ENCODE measurements around the gene EHMT1.

DNA sequence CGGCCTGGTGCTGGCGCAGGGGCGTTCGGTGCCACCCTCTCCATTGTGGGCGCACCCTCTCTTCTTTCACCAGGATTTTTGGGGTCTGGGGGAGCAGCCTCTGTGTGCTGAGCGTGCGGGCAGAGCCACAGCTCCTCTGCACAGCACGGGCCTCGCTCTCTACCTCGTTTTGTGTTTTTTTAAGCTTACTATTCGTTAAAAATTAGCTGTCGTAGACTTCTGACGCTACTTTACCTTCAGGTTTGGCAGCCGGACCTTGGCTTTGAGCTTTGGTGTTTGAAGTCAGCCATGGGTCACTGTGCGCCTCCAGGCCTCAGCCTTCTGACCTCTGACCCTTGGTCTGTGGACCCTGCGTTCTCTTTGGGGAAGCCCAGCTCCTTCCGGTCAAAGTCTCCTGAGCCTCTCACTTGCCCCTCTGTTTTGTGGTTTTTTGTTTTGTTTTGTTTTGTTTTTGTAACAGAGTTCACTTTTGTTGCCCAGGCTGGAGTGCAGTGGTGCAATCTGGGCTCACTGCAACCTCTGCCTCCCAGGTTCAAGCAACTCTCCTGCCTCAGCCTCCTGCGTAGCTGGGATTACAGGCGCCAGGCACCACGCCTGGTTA is 170.6 kb downstream of the EHMT1 start:
- TF ChIP-seq GATA2 (CRISPR knock-in tag; IDR thresholded peaks at IDR 0.05) (no peak), PATZ1 (CRISPR knock-in tag; IDR thresholded peaks at IDR 0.05; ENCODE audit: borderline replicate concordance) (no peak)
